Jurkat, Clone E6-1 (cell line): Measurements from ENCODE around the gene SOST.

ENCODE experiments used
- DNase-seq: peaks from one replicate; pipeline ENCODE4 v3.0.0-alpha.2; 2011; ENCODE audit warnings: low read depth, low spot score
- H3K4me3 ChIP-seq: 2 replicates; pipeline ENCODE4 v1.5.1; 2011; ENCODE audit warnings: mild to moderate bottlenecking, low read length, control low read depth, moderate library complexity

Gene SOST

DNA sequence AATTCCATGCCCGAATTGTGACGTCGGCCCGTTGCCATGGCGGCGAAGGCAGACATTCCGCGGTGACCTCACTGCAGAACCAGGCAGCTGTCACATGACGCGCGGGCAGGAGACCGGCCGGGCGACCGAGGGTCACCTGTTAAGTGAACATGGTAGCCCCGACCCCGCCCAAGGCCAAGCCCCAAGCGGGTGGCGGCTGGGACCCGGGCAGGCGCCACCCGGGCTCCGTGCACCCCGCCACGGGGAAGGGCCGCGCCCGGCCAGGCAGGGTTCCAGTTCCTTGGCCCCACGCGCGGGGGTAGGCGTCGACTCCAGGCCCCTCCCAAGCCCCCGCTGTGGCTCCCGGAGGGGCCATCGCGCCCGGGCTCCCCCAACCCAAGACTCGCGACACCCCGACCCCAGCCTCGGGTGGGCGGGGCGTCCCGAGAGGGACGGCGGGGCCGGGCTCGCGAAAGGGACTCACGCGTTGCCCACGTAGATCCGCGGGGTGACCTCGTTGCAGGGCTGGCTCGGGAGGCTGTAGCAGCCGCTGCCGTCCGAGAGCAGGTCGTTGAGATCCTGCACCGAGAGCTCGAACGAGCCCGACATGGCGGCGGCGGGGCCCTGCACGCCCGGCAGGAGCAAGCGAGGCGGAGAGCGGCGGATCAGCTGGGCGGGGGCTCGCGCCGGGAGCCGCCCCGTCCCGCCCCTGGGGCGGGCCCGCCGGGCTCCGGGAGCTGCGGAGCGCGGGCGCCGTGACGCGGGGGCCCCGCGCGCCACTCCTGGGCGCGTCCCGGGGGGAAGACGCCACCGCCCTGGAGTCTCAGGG lies 19.9 kb upstream of the SOST start, which contains the start of gene DUSP3:
Gene DUSP3 (minus strand): TSS at position 641 of the 808 bp plus-strand sequence. CDS start 53 bp downstream, at position 588.
- peak within 1 kb of the TSS; percentile 70 for H3K4me3 ChIP-seq
- DNase-seq: peak; percentile 32

DNA sequence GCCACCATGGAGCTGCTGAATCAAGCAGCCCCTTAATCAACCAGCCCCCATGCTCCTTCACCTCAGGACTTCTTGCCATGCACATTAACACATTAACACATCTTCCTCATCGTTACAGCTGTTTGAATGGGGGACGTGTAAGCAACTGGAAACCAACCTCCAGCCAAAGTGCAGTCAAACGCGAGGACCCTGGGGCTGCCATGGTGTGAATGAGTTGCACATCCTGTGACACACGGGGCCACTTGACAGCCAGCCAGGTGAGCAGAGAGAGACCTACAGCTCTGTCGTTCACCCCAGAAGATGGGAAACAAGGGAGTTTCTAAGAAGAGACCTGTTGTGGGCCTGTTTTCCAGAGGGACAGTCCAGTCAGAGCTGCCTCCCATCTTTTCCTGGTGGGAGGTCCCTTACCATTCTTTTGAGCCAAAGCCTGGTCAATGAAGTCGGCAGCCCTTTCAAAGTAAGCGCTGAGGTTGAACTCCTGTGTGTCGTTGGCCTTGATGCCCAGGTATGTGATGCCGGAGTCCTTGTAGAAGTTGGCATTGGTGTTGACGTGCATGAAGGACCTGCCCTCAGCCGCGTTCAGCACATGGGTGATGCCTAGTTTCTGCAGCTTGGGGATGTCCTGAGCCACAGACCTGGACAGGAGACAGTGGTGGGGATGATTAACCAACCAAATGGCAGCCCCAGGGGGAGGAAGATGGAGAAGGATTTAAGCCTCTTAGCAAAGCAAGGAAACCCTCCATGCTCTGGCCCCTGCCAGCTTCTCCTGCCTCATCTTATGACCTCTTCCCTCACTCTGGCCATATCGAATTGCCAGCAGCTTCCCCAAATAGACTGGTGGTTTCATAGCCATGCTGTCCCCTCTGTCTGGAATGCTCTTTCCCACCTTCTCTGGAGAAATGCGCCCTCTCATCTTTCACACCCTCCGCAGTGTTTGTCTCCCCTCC lies 16.0 kb upstream of the SOST start:
- H3K4me3 ChIP-seq: no peak overlapping the region
- no peak for DNase-seq

DNA sequence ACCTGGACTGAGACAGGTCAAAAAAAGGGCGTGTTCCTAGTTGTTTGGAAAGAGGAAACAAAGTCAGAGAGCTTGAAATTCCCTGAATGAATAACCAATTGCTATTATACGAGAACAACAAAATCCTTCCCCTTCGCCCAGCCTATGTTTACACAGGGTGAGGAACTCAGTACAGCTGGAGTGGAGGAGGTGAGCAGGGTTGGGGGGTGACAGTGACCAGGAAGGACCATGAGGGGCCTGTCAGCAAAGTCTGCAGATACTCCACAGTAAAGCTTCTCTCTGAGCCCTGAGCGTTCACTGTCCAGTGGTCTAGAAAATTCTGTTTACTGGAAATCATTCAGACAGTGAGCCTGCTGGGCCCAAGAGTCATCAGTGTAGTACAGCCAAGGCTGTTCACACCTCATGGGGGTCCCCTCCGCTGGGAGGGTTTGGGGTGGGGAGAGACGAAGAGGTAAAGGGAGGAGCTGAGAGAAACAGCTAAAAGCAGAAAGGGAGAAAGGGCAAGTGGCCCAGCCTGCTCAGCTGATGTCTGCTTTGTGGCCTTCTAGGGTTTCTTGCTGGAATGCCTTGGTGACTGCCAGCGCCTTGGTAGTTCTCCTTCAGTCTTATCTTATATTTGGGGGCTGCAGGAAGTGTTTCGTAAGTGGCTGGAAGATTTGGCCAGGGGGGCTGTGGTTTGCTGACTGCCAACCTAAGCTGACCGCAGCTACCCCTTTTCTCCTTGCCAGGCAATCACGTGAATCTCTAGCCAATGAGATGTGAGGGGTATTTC lies 14.5 kb upstream of the SOST start:
- DNase-seq: no peak
- H3K4me3 ChIP-seq: no peak overlapping the region

DNA sequence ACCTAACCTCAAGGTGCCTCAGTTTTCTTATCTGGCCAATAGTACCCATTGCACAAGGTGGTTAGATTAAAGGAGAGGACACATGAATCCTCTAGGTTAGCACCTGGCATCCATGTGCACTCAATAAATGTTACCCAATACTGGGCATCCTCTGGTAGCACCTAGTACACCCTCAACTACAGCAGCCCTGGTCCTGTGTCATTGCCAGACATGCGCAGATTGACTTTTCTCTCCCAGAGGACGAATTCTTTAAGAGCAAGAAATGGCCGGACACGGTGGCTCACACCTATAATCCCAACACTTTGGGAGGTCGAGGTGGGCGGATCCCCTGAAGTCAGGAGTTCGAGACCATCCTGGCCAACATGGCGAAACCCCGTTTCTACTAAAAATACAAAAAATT lies 12.9 kb upstream of the SOST start:
- DNase-seq: no peak

DNA sequence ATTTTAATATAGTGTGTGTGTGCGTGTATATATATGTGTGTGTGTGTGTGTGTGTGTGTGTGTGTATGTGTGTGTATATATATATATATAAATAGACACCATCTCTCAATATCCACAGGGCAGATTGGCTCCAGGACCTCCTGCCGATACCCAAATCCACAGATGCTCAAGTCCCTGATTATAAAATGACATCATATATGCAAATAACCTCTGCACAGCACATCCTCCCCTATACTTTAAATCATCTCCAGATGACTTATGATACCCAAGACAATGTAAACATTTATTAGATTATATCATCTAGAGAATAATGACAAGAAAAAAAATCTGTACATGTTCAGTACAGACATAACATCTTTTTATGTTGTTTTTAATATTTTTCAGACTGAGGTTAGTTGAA lies 12.4 kb upstream of the SOST start:
- no peak overlapping the region for H3K4me3 ChIP-seq
- no peak for DNase-seq

More for the DNA sequence above, 12.9 kb upstream of the SOST start:
- H3K4me3 ChIP-seq: no peak overlapping the region

DNA sequence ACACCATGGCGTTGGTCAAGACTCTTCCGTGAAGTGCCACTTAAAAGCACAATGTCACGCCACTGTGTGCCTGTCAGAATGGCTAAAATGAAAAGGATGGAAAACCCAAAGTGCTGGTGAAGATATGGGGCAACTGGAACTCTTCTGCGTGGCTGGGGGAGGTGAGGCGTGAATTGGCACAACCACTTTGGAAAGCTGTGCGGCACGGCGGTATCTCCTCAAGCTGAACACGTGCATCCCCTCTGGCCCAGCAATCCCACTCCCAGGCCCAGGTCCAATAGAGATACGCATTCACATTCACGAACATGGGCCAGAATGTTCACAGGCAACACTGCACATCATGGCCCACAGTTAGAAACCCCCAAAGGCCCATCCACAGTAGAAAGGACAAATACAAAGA lies 11.3 kb upstream of the SOST start:
- H3K4me3 ChIP-seq: no peak overlapping the region
- no peak for DNase-seq

DNA sequence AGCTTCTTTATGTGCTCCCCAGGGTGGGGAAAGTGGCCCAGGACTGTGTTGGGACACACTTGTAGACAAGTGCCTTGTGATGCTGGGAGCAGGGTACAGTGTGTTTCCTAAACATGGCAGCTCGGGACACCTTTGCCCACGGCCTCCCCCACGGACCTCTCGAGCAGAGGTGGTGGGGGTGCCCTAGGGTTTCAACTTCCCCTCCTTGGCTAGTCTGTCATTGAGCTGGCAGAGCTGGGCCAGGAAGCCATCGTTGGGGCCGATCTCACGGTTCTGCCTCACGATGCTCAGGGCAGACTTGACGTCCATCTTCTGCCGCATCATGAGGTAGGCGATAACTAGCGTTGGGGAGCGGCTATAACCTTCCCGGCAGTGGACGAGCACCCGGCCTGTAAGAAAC lies 10.8 kb upstream of the SOST start:
- no peak overlapping the region for H3K4me3 ChIP-seq
- DNase-seq: no peak

DNA sequence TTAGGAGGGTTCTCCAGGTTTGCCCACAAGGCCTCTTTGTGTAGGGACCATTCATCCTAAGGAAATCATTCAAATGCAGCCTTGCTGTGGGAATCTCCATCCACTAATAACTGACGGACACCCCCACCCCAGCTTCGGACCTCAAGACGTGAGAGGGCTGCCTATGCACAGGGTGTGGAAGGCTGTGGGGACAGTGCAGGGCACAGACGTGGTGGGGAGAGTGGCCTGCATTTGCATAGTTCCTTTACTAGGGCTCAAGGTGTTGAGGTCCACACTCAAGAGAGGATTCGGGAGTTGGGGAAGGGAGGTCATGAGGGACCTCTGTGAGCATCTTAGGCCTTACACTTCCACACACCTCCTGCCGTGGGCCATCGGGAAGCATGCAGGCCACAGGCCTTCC lies 10.4 kb upstream of the SOST start:
- no peak overlapping the region for H3K4me3 ChIP-seq

DNA sequence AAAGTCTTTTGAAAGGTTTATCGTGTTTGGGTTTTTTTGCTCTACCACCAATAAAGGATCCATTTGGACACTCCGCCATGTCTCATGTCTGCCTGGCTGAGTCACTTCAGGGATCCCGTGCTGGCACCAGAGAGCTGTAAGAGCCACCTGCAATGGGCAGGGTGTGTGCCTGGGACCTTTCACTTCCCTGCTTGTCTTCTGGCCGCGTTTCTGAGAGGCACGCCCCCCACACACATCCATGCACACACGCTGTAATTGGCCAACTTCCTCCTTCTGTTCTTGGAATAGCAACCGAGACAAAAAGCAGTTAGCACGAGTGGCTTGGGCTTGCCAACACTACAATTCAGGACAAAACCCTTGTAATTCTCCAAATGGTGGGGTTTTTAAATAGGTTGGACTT lies 9.8 kb upstream of the SOST start:
- no peak for DNase-seq
- H3K4me3 ChIP-seq: no peak overlapping the region

More for the DNA sequence above, 10.4 kb upstream of the SOST start:
- no peak for DNase-seq

DNA sequence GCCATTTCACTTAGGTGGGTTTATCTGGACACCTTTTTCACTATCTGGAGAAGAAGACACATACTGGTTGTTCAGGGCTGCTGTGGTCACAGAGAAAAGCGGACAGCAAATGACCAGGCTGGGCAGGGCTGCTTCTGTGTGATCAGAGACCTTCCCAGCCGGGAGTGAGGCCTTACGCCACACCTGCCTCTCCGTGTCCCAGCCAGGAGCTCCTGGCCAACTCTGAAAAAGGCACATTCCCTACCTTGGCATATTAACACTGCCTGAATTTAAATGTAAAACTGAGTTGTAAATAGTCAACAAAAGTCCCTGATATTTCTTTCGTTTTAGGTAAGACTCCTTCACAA lies 9.1 kb upstream of the SOST start:
- no peak for DNase-seq
- H3K4me3 ChIP-seq: no peak overlapping the region

DNA sequence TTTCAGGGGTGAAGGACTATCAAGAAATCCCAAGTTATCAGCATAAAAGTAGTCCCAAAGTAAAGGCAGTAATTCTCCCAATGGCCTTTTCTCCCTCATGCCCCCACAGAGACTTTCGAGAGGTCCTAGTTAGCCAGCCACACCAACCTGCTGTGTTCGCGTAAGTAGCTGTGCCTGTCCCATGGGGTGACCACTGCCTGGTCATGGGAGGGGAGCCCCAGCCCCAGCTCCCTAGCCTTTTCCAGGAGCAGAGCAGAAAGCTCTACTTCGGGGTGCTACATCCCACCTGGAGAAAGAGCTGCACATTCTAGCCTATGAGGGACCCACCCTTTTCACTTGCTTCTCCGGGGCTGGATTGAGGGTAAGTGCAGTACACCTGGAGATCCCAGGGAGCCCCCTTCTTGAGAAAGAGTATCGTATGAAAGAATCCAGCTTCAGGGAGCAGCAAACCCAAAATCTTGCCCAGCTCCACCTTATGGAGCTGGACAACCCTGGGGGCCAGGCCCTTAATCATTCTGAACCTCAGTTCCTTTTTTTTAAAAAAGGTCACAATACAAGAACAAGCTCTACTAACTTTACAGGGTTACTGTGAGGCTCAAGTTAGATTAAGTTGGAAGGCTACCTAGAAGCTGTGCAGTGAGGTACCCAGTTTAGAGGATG lies 8.6 kb upstream of the SOST start:
- no peak for DNase-seq
- H3K4me3 ChIP-seq: no peak overlapping the region

DNA sequence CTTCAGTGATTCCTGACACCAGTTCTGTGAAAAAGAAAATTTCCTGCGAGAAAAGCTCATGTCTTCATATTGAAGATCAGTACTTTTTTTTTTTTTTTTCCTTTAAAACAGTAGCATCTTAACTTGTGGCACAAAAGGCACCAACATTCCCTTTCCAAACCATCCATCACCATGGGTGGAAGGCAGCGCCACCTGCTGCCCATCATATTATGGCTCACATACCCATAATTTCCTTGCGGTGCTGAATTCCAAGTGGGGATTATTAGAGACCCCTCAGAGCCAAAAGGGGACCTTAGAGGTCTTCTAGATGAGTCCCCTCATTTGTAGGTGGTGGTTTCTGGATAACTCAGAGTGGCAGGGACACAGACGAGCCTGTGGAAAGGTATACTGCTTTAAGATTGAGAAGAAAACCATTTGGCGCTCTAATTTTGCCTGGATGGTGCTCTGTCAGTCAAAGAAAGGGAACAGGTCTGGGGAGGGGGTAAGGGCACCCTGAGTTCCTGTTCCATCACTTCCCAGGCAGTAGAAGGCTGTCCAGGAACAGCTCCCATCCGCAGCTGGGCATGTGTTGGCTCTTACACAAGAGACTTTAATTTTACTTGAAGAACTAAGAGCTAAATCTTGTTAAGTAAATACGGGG lies 7.9 kb upstream of the SOST start:
- no peak for DNase-seq
- no peak overlapping the region for H3K4me3 ChIP-seq

DNA sequence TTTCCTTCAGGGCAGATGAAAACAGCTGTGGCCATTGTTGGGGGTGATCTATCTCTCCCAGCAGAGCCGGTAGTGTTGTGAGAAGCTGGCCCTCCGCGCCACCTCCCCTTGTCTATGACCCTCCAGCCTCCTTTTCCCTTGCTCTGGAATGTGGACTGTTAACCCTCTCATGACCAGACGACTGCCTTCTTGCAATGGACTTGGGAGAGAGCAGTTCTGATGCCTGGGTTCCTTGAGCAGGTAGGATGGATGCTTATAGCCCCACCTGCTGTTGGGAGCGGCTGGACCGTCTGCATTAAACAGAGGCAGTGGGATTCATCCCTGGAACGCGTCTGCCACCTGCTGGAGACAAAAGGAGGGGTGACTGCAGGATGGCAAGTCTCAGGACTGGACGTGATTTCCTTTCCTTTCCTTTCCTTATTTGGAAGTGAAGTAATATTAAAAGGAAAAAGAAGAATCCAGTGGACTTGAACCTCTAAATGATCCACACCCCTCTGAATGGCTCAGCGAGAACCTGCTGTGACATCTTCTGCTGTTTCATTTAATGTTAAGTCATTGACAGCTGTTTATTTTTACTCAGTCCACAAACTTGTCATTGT lies 1.8 kb upstream of the SOST start:
- H3K4me3 ChIP-seq: no peak overlapping the region
- peak; percentile 79 for DNase-seq

DNA sequence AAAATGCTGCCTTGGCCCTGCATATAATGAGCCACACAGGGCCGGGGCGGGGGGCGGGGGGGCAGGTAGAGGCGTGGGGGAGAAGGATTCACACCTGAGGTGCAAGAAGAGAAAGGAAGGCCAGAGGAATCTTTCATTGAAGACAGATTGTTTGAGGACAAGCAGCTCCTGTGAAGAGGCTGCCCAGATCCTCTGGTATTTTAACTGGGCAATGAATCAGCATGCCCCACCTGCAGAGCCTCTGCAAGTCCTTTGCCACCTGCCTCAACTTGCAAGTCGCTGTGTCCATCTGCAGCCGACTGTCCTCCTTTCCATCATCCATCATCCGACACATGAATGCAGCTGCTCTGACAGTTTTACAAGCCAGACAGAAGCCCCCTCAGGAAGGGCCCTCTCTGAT lies 1.2 kb upstream of the SOST start:
- no peak for DNase-seq

DNA sequence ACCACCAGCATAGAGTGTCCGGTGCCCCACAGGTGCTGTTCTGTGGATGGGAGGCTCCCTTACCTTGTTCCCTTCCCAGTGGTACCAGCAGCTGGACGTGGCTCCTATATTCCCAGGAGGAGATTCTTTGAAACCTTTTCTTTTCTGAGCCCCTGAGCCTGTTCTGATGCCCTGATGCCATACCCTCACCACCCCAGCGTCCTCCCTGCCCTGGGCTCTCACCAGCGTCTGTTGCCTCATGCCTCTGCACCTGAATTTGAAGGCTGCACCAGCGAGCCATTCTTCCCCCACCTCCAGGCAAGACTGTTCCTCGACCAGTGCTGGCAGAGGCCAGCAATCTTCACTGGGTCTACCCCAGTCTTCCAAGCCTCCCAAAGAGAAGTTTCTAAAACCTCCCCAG lies 505 bp downstream of the SOST start:
- H3K4me3 ChIP-seq: no peak overlapping the region
- no peak for DNase-seq

More for the DNA sequence above, 1.2 kb upstream of the SOST start:
- H3K4me3 ChIP-seq: no peak overlapping the region

DNA sequence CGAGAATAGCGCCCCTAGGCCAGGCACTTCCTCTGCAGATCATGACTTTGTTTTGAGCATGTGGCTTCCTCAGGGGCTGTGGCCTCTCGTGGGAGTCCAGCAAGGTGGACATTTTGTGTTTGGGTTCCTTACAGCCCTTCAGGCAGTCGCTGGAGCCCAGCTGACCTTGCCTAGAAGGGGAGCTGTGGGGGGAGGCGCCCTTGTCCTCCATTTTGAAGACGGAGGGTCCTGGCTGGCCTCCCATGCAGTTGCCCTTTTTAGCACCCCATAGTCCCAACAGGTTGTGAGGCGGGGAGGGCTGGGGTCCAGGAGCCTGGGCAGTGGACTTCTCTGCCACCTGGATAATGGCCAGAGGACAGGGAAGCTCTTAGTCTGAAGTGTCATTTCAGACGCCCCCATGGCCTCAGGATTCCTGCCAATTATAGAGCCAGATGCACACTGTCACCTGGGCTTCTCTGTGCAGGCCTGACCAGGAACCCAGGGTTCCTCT lies 1.4 kb downstream of the SOST start:
- no peak for DNase-seq
- H3K4me3 ChIP-seq: no peak overlapping the region

DNA sequence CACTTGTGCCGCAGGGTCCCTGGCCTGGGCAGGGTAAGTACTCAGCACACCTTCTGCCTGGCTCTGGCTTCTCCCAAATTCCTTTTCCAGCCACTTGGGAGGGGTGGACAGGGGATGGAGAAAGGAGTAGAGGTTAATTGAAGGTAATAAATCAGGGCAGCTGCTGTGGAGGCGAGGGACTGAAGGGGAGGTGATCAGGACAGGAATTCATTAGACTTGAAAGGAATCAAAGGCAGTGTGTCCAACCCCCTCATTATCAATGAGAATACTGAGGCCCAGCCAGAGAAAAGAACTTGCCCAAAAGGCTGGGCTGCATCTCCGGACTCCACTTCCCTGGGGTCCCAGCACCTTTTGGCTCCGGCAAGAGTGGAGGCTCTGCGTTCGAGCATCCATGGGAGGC lies 2.4 kb downstream of the SOST start:
- no peak overlapping the region for H3K4me3 ChIP-seq
- DNase-seq: no peak

DNA sequence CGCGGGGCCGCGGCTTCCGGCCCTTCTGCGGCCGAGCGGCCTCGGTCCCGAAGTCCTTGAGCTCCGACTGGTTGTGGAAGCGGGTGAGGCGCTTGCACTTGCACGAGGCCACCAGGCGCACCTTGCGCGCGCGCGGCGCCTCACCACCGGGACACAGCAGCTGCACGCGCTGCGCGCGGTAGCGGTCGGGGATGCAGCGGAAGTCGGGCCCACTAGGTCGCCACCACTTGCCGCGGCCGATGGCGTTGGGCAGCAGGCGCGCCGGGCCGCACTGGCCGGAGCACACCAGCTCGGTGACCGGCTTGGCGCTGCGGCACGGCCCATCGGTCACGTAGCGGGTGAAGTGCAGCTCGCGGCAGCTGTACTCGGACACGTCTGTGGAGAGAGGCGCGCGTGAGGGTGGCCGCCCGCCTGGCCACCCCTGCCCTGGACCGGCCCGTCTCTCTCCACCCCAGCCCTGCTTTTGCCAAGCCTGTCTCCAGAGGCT lies 3.2 kb downstream of the SOST start:
- no peak for DNase-seq
- no peak overlapping the region for H3K4me3 ChIP-seq
